SJCRH30 (cell line): Measurements from ENCODE around the gene DTX1. TPM values are rescaled to one million over a fixed set of nuclear protein-coding genes. Genes with fewer than 3 reads are reported as not detected.
A peak's percentile ranks its signal among the peaks of the same experiment; 100 is the strongest.

Experiments used
- DNase-seq, 2 experiments: peaks; one replicate each; pipeline ENCODE4 v3.0.0-alpha.2; 2015 to 2020
- H3K27ac ChIP-seq: fragments of 250-450 bp; sonication (Bioruptor Pico); 2 replicates; pipeline ENCODE4 v1.5.1; 2020; ENCODE audit warnings: mild to moderate bottlenecking, moderate library complexity
- H3K27me3 ChIP-seq: fragments of 250-450 bp; sonication (Bioruptor Pico); 2 replicates; pipeline ENCODE4 v1.5.1; 2020; ENCODE audit warnings: mild to moderate bottlenecking, moderate library complexity
- H3K36me3 ChIP-seq: fragments of 250-450 bp; sonication (Bioruptor Pico); 2 replicates; pipeline ENCODE4 v1.5.1; 2020; ENCODE audit warnings: mild to moderate bottlenecking, moderate library complexity
- H3K4me1 ChIP-seq: fragments of 250-450 bp; sonication (Bioruptor Pico); 2 replicates; pipeline ENCODE4 v1.5.1; 2020; ENCODE audit warnings: mild to moderate bottlenecking, moderate library complexity
- H3K4me3 ChIP-seq: fragments of 250-450 bp; sonication (Bioruptor Pico); 2 replicates; pipeline ENCODE4 v1.5.1; 2020; ENCODE audit warnings: mild to moderate bottlenecking, moderate library complexity
- H3K9me3 ChIP-seq: fragments of 250-450 bp; sonication (Bioruptor Pico); replicated peaks from 2 replicates; pipeline ENCODE4 v1.5.1; 2020; ENCODE audit warnings: mild to moderate bottlenecking, moderate library complexity
- total RNA-seq: library from RNA; depleted of rRNA; stranded (reverse); fragments of >200 nt; shearing (Covaris generic); gene quantifications from 2 replicates; pipeline ENCODE4 v1.2.3, GENCODE V29; 2014

The DTX1 gene
- total RNA-seq, 1 experiment from 2014 or later = not detected

GRCh38 chr12:113044516-113044915, 12.0 kb upstream of the DTX1 start:
- no peak for DNase-seq
- Histone ChIP-seq H3K27ac (no peak overlapping the region), H3K36me3 (no peaks in the 10 kb centered on the region), H3K9me3 (no peaks in the 10 kb centered on the region), H3K4me1 (peaks cover 13% of the 10 kb centered on the region), H3K4me3 (no peak overlapping the region), H3K27me3 (no peaks in the 10 kb centered on the region)

DNA sequence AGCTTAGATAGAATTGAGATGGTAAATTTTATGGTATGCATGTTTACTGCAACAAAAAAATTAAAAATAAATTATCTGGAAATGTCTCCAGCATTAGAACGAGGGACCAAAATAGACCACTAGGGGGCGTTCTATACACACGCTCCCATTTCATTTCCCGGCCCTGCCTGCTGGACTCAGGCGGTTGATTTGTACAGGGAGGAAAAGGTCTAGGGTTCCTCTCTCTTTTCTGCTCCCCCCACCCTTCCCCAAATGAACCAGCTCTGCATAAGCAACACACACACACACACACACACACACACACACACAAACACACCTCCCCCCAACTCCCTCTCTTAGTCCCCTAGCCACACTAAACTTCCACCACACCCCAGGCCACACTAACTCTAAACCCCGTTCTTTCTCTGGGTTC, 7.8 kb upstream of the DTX1 start:
- DNase-seq = peak; percentile 51 to 74
- H3K36me3 ChIP-seq = no peaks in the 10 kb centered on the region
- 0 out of 2 replicates have a peak, but pooled peaks cover 4% of the 10 kb centered on the region for H3K27me3 ChIP-seq
- no peaks in the 10 kb centered on the region for H3K4me1 ChIP-seq
- H3K4me3 ChIP-seq = no peak overlapping the region
- H3K27ac ChIP-seq = no peak overlapping the region
- no peaks in the 10 kb centered on the region for H3K9me3 ChIP-seq

DNA sequence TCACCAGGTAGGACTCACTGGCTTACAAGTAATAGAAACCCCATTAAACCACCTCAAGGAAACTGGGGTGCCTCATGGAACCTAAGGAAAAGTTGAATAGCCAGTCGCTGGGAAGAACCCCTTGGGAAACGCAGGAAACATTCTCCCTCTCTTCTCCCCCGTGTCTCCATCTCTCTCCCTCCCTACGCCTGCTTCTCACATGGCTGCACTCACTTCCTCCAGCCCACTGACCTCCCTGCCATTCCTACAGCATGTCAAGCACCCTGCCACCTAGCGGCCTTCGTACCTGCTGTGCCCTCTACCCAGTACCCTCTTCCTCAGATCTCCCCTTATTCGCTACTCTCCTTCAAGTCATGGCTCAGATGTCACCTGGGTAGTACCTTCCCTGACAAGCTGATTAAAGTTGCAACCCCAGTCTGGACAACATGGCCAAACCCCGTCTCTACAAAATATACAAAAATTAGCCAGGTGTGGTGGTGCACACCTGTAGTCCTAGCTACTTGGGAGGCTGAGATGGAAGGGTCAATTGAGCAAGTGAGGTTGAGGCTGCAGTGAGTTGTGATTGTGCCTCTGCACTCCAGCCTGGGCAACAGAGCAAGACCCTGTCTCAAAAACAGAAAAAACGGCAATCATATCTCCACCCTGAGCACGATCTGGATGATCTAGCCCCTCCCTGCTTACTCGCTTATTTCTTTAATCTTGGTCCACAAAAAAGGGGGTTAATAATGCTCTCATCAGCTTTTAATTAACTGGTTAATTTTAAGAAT, 6.4 kb upstream of the DTX1 start:
- DNase-seq = no peak
- H3K4me1 ChIP-seq = no peaks in the 10 kb centered on the region
- H3K27ac ChIP-seq = no peak overlapping the region
- H3K36me3 ChIP-seq = no peaks in the 10 kb centered on the region
- H3K27me3 ChIP-seq = 0 out of 2 replicates have a peak, but pooled peaks cover 4% of the 10 kb centered on the region
- H3K9me3 ChIP-seq = no peaks in the 10 kb centered on the region
- H3K4me3 ChIP-seq = no peak overlapping the region

- H3K27ac ChIP-seq = no peak overlapping the region
- no peak overlapping the region for H3K4me3 ChIP-seq
- 0 out of 2 replicates have a peak, but pooled peaks cover 4% of the 10 kb centered on the region for H3K27me3 ChIP-seq
- no peaks in the 10 kb centered on the region for H3K36me3 ChIP-seq
- no peak for DNase-seq
- H3K9me3 ChIP-seq = no peaks in the 10 kb centered on the region
- H3K4me1 ChIP-seq = no peaks in the 10 kb centered on the region
These were observed 5.7 kb upstream of the DTX1 start for GRCh38 chr12:113050795-113051194.

- Histone ChIP-seq H3K27me3 (0 out of 2 replicates have a peak, but pooled peaks cover 4% of the 10 kb centered on the region), H3K27ac (no peak overlapping the region), H3K36me3 (no peaks in the 10 kb centered on the region), H3K9me3 (no peaks in the 10 kb centered on the region), H3K4me3 (no peak overlapping the region), H3K4me1 (no peaks in the 10 kb centered on the region)
- DNase-seq = no peak
These were observed 4.8 kb upstream of the DTX1 start for GRCh38 chr12:113051759-113052158.

- Histone ChIP-seq H3K27me3 (0 out of 2 replicates have a peak, but pooled peaks cover 4% of the 10 kb centered on the region), H3K4me1 (no peaks in the 10 kb centered on the region), H3K27ac (no peak overlapping the region), H3K36me3 (no peaks in the 10 kb centered on the region), H3K9me3 (no peaks in the 10 kb centered on the region), H3K4me3 (no peak overlapping the region)
- no peak for DNase-seq
These were observed 4.2 kb upstream of the DTX1 start for GRCh38 chr12:113052326-113052725.

DNA sequence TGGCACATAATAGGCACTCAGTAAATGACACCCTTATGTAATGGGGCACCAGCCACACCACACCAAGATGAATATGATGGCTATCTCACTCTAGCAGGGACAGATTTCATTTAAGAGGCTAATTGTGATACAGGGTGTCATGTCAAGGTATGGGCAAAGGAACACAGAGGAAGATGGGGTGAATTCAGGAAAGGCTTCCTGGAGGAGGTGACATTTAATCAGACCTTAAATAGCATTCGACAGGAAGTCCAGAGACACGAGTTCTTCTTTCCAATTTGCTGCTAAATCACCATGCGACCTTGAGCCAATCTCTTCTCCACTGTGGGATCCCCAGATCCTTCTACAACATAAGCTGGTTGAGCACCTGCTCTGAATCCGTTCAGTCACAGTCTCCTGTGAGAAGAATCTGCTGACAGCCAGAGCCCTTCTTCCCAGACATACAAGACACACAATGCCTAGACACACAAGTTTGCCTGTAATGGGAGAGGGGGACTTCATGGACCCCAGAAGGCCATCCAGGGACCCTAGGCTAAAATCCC, 1.5 kb upstream of the DTX1 start:
- Histone ChIP-seq H3K4me1 (no peaks in the 10 kb centered on the region), H3K36me3 (no peaks in the 10 kb centered on the region), H3K4me3 (no peak overlapping the region), H3K27ac (no peak overlapping the region), H3K27me3 (0 out of 2 replicates have a peak, but pooled peaks cover 4% of the 10 kb centered on the region), H3K9me3 (no peaks in the 10 kb centered on the region)
- no peak for DNase-seq

DNA sequence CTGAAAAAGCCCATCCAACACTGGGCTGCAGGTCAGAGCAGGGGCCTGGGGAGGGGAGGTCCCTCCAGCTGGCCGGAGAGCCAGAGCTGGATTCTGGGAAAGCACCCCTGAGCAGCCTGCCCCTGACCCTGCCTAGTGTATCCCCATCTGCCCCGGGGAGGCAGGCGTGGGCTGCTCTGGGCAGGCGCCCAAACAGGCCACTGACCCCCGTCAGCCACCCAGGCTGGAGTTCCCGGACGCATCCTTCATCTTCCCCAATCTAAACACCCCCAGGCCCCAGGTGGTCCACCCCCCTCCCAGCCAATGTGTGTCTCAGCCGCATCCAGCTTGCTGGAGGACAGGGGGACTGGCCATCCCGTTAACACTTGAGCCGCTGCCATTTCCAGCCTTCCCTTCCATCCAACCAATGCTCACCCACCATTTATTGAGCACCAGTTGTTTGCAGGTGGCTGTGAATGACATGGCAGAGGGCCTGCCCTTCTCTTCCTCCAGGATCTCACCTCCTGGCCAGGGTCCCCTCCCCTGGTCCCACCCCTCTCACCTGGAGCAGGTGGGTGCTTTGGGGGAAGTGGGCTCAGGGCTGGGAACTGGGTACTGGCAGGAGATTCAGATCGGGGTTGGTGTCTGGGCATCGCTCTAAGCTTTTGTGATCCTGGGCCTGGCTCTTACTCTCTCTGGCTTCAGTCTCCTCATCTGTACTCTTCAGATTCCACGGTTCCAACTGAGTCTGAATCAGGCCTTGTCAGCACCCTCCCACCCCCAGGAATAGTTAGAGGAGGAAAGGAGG, 743 bp upstream of the DTX1 start:
- Histone ChIP-seq H3K9me3 (no peaks in the 10 kb centered on the region), H3K27me3 (0 out of 2 replicates have a peak, but pooled peaks cover 4% of the 10 kb centered on the region), H3K36me3 (no peaks in the 10 kb centered on the region), H3K27ac (no peak overlapping the region), H3K4me3 (no peak overlapping the region), H3K4me1 (no peaks in the 10 kb centered on the region)
- DNase-seq = no peak

GRCh38 chr12:113056381-113056630, 224 bp upstream of the DTX1 start:
- Histone ChIP-seq H3K27me3 (0 out of 2 replicates have a peak, but pooled peaks cover 4% of the 10 kb centered on the region), H3K4me3 (no peak overlapping the region), H3K4me1 (no peaks in the 10 kb centered on the region), H3K9me3 (no peaks in the 10 kb centered on the region), H3K27ac (no peak overlapping the region), H3K36me3 (no peaks in the 10 kb centered on the region)
- no peak for DNase-seq

DNA sequence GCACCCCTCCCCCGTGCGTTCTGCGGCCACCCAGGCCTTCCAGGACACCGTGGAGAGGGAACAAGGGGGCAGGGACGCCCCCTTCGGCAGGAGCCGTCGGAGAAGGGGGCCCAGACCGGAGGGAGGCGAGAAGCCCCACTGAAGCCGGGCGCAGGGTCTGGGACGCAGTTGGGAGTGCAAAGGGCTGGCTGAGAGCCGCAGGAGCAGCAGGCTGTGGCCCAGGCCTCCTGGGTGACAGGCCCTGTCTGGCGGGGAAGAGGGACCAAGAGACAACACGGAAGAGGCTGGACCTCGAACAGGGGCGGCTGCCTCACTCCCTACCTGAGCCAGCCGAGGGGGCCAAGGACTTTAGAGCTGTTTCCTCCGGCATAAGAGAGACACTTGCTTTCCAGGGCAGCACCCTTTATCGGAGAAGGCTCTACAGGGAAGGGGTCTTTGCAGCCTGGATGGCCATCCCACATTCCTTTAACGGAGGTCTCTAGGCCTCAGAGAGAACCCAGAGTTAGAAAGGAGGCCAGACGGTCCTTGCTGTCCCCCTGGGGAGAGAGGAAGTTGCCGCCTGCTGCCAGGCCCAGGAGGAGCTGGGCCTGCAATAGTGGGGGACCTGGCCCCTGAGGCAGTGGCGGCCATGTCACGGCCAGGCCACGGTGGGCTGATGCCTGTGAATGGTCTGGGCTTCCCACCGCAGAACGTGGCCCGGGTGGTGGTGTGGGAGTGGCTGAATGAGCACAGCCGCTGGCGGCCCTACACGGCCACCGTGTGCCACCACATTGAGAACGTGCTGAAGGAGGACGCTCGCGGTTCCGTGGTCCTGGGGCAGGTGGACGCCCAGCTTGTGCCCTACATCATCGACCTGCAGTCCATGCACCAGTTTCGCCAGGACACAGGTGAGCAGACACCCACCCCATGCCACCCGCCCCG, 1.3 kb downstream of the DTX1 start:
- no peak for DNase-seq
- Histone ChIP-seq H3K9me3 (no peaks in the 10 kb centered on the region), H3K4me1 (no peaks in the 10 kb centered on the region), H3K27me3 (peaks cover 3% of the 10 kb centered on the region; the same call in 1 of the 2 replicates), H3K27ac (no peak overlapping the region), H3K36me3 (no peaks in the 10 kb centered on the region), H3K4me3 (no peak overlapping the region)

DNA sequence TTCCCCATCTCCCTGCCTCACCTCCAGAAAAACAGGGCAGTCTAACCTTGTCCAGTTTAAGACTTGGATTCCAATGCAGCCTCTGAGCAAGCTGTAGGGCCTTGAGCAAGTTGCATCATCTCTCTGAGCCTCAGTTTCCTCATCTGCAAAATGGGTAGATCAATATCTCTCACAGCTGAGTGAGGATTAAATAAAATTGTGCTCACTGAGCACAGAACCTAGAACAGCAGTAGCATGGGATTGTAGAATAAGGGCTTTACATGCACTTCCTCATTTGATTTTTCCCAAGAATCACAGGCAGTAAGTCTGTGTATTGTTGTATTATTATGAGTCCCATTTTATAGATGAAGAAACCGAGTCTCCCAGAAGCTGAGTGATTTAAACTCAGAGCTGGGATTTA, 2.0 kb downstream of the DTX1 start:
- H3K9me3 ChIP-seq = no peaks in the 10 kb centered on the region
- H3K4me1 ChIP-seq = no peaks in the 10 kb centered on the region
- H3K27ac ChIP-seq = no peak overlapping the region
- no peaks in the 10 kb centered on the region for H3K36me3 ChIP-seq
- H3K27me3 ChIP-seq = peaks cover 6% of the 10 kb centered on the region; the same call in 1 of the 2 replicates
- no peak for DNase-seq
- H3K4me3 ChIP-seq = no peak overlapping the region

DNA sequence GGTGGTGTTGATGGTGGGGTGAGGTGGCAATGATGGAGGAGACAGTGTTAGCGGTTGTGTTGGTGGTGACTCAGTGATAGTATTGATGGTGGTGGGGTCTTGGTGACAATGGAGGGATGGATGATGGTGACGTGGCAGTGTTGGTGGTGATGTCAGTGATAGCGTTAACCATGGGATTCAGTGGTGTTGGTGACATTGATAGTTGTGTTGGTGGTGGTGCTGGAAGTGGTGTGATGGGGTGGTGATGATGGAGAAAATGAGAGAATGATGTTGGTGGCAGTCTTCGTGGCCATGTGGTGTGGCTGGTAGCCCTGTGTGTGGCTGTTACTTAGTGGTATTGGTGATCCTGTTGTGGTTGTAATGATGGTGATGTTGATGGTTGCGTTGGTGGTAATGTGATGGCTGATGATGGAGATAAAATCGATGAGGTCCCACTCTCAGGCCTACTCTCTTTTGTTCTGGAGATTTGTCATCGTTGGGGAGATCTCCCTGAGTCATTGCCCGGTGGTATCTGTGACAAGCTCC, 2.6 kb downstream of the DTX1 start:
- no peak for DNase-seq
- Histone ChIP-seq H3K27ac (no peak overlapping the region), H3K4me3 (no peak overlapping the region), H3K36me3 (no peaks in the 10 kb centered on the region), H3K27me3 (peaks cover 6% of the 10 kb centered on the region; the same call in 1 of the 2 replicates), H3K9me3 (no peaks in the 10 kb centered on the region), H3K4me1 (no peaks in the 10 kb centered on the region)

GRCh38 chr12:113060336-113060960, 3.9 kb downstream of the DTX1 start:
- DNase-seq = no peak
- no peaks in the 10 kb centered on the region for H3K9me3 ChIP-seq
- no peak overlapping the region for H3K27ac ChIP-seq
- H3K27me3 ChIP-seq = peaks cover 6% of the 10 kb centered on the region; the same call in 1 of the 2 replicates
- H3K4me3 ChIP-seq = no peak overlapping the region
- no peaks in the 10 kb centered on the region for H3K36me3 ChIP-seq
- no peaks in the 10 kb centered on the region for H3K4me1 ChIP-seq
